Body of pancreas (tissue), 4 donors: ENCODE data around the gene SBF2. TPM values are rescaled to one million over a fixed set of nuclear protein-coding genes. Genes with fewer than 3 reads are reported as not detected.
A peak's percentile ranks its signal among the peaks of the same experiment; 100 is the strongest.

Experiments
- ATAC-seq: fragments of 150-250 bp; one replicate; pipeline ENCODE4 v1.9.1; 2016
- DNase-seq, 4 donors: peaks; one replicate each; pipeline ENCODE4 v3.0.0-alpha.2; 2019
- H3K27ac ChIP-seq, 4 donors: fragments of 200-600 bp; sonication (generic); 1 replicate in 3 of 4; 2 replicates in 1 of 4; pipeline versions ENCODE4 v1.5.1 to v1.6.1; 2016 to 2019; ENCODE audit warnings: mild to moderate bottlenecking in 1 of 4, mixed read lengths in 1 of 4, moderate library complexity in 1 of 4
- H3K27me3 ChIP-seq, 2 donors: fragments of 200-600 bp; sonication (generic); one replicate each; pipeline ENCODE4 v1.6.0; 2016; ENCODE audit warnings: mild to moderate bottlenecking in 1 of 2
- H3K36me3 ChIP-seq, 2 donors: fragments of 200-600 bp; sonication (generic); replicated peaks in 1 of 2; 2 replicates each; pipeline ENCODE4 v1.5.1; 2016; ENCODE audit warnings: low read depth in 2 of 2; ENCODE audit not compliant: insufficient read depth in 1 of 2
- H3K4me1 ChIP-seq: fragments of 200-600 bp; sonication (generic); one replicate; pipeline ENCODE4 v1.6.0; 2016
- H3K4me3 ChIP-seq, 2 donors: fragments of 200-600 bp; sonication (generic); 1 replicate in 1 of 2; 2 replicates in 1 of 2; pipeline ENCODE4 v1.5.1; 2016 to 2019
- H3K9me3 ChIP-seq, 3 donors: fragments of 200-600 bp; sonication (generic); 1 replicate in 2 of 3; 2 replicates in 1 of 3; pipeline ENCODE4 v1.5.1; 2016
- CTCF ChIP-seq, 7 experiments: fragments of 450-650 bp in 4 of 7; fragments of 200-600 bp in 3 of 7; sonication (generic) in 3 of 7; IDR thresholded peaks; one replicate each; pipeline ENCODE4 v1.5.1; 2016 to 2019; ENCODE audit warnings: antibody characterized with exemption in 7 of 7
- POLR2A ChIP-seq, 3 donors: fragments of 450-650 bp; IDR thresholded peaks; one replicate each; pipeline ENCODE4 v1.6.1; 2016; ENCODE audit warnings: antibody characterized with exemption in 3 of 3, mild to moderate bottlenecking in 2 of 3
- WGBS, 2 donors: methylation state at CpG; one replicate each; pipeline ENCODE4 v1.1.5; 2017; 5-methylcytosine and 5-hydroxymethylcytosine counted together
- intact Hi-C: fragments of 100-400 bp; cut with DNase I; formaldehyde crosslinking; loops from one replicate; pipeline ENCODE4 v1.15.1; 2023
- total RNA-seq, 2 donors: library from RNA; depleted of rRNA; stranded (reverse); fragments of >200 nt; gene quantifications; one replicate each; pipeline ENCODE4 v1.1.0, GENCODE V29; 2016

The SBF2 gene
- total RNA-seq, 2 donors from 2014 or later = 23.6 to 38.9 TPM

GRCh38 chr11:9756878-9757277, 537.1 kb downstream of the SBF2 start:
- WGBS, 2 donors = 94 to 100% methylated on average over 6 of the region's 6 CpGs
- Histone ChIP-seq H3K9me3 (no peaks in the 10 kb centered on the region), H3K4me3 (no peak overlapping the region), H3K27me3 (no peaks in the 10 kb centered on the region), H3K27ac (no peak overlapping the region), H3K36me3 (no peaks in the 10 kb centered on the region), H3K4me1 (peaks cover 29% of the 10 kb centered on the region)
- intact Hi-C loops = no loop called here
- ATAC-seq (no peak), DNase-seq (no peak)
- TF ChIP-seq CTCF (IDR thresholded peaks at IDR 0.05) = no peak
- no peak for TF ChIP-seq POLR2A (IDR thresholded peaks at IDR 0.05)

- no peak overlapping the region for H3K4me3 ChIP-seq
- TF ChIP-seq CTCF (IDR thresholded peaks at IDR 0.05) (no peak), POLR2A (IDR thresholded peaks at IDR 0.05) (no peak)
- no peaks in the 10 kb centered on the region for H3K27me3 ChIP-seq
- no peaks in the 10 kb centered on the region for H3K36me3 ChIP-seq
- peaks cover 33% of the 10 kb centered on the region for H3K4me1 ChIP-seq
- peak in 1 of 4 donors; percentile 13 for DNase-seq
- intact Hi-C loops = no loop called here
- H3K9me3 ChIP-seq = no peaks in the 10 kb centered on the region
- 40 to 63% methylated on average over 4 to 5 of the region's 5 CpGs for WGBS, 2 donors
- no peak overlapping the region for H3K27ac ChIP-seq
- no peak for ATAC-seq
These were observed 537.6 kb downstream of the SBF2 start for GRCh38 chr11:9756461-9756860.

GRCh38 chr11:9755561-9756185, 538.3 kb downstream of the SBF2 start:
- ATAC-seq = no peak
- TF ChIP-seq CTCF (IDR thresholded peaks at IDR 0.05) (no peak), POLR2A (IDR thresholded peaks at IDR 0.05) (no peak)
- intact Hi-C loops = no loop called here
- DNase-seq = no peak
- peaks cover 34% of the 10 kb centered on the region for H3K4me1 ChIP-seq
- H3K4me3 ChIP-seq = no peak overlapping the region
- no peaks in the 10 kb centered on the region for H3K9me3 ChIP-seq
- H3K36me3 ChIP-seq = no peaks in the 10 kb centered on the region
- no peak overlapping the region for H3K27ac ChIP-seq
- no peaks in the 10 kb centered on the region for H3K27me3 ChIP-seq
- WGBS, 2 donors = 61 to 70% methylated on average over 7 of the region's 7 CpGs

GRCh38 chr11:9754010-9754471, 540.0 kb downstream of the SBF2 start:
- Histone ChIP-seq H3K4me1 (peaks cover 20% of the 10 kb centered on the region), H3K36me3 (no peaks in the 10 kb centered on the region), H3K27me3 (no peaks in the 10 kb centered on the region), H3K9me3 (no peaks in the 10 kb centered on the region), H3K4me3 (no peak overlapping the region), H3K27ac (no peak overlapping the region)
- no peak for ATAC-seq
- intact Hi-C loops = no loop called here
- WGBS, 2 donors = 93% methylated on average over 3 of the region's 3 CpGs
- no peak for DNase-seq
- no peak for TF ChIP-seq POLR2A (IDR thresholded peaks at IDR 0.05)
- TF ChIP-seq CTCF (IDR thresholded peaks at IDR 0.05) = no peak

- Histone ChIP-seq H3K4me1 (peaks cover 21% of the 10 kb centered on the region), H3K4me3 (no peak overlapping the region), H3K36me3 (no peaks in the 10 kb centered on the region), H3K9me3 (no peaks in the 10 kb centered on the region), H3K27ac (no peak overlapping the region), H3K27me3 (no peaks in the 10 kb centered on the region)
- WGBS, 2 donors = 79 to 81% methylated on average over 3 of the region's 3 CpGs
- intact Hi-C loops = no loop called here
- DNase-seq (no peak), ATAC-seq (no peak)
- TF ChIP-seq POLR2A (IDR thresholded peaks at IDR 0.05) = no peak
- no peak for TF ChIP-seq CTCF (IDR thresholded peaks at IDR 0.05)
These were observed 541.0 kb downstream of the SBF2 start for GRCh38 chr11:9753021-9753420.
